ENCODE measurements around the gene NKG7. TPM values are rescaled to one million over a fixed set of nuclear protein-coding genes. Genes with fewer than 3 reads are reported as not detected.

The NKG7 gene
- total RNA-seq, 1 donor from 2014 or later: not detected

DNA sequence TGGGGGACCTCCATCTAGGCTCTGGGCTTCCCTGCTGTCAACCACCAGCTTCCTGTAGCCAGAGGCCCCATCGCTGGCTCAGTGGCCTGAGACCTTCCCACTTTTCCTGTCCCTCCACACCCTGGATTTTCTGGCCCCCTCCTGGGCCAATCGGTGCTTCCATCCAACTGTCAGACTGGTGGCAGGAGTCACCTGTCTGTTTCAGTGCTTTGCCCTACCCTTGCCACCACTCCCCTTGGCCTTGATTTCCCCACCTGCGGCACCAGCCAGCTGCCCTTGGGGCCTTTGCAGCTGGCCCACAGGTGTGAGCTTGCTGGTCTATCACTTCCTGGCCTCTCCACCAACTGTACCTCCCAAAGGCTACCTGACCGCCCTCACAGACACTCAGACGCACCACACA is 43.0 kb downstream of the NKG7 start:
- DNase-seq (ENCODE audit: low spot score): no peak
- Mint-ChIP-seq H3K27me3 (ENCODE audit: unreplicated experiment) (peaks cover 19% of the 10 kb centered on the region), H3K27ac (ENCODE audit: unreplicated experiment) (no peak overlapping the region), H3K4me1 (ENCODE audit: unreplicated experiment) (peaks cover 2% of the 10 kb centered on the region), H3K4me3 (ENCODE audit: unreplicated experiment) (no peak overlapping the region), H3K9me3 (ENCODE audit: unreplicated experiment) (peaks cover 9% of the 10 kb centered on the region), H3K36me3 (ENCODE audit: low read depth, unreplicated experiment) (peaks cover 43% of the 10 kb centered on the region)
- no peak for TF ChIP-seq CTCF (IDR thresholded peaks at IDR 0.05; ENCODE audit: unreplicated experiment)

- H3K4me1 Mint-ChIP-seq (ENCODE audit: unreplicated experiment): peaks cover 2% of the 10 kb centered on the region
- H3K27me3 Mint-ChIP-seq (ENCODE audit: unreplicated experiment): peaks cover 21% of the 10 kb centered on the region
- peaks cover 61% of the 10 kb centered on the region for H3K36me3 Mint-ChIP-seq (ENCODE audit: low read depth, unreplicated experiment)
- H3K9me3 Mint-ChIP-seq (ENCODE audit: unreplicated experiment): peaks cover 9% of the 10 kb centered on the region
- DNase-seq (ENCODE audit: low spot score): peak; percentile 76
- H3K27ac Mint-ChIP-seq (ENCODE audit: unreplicated experiment): no peak overlapping the region
- peak overlapping the region; percentile 79 for H3K4me3 Mint-ChIP-seq (ENCODE audit: unreplicated experiment)
- TF ChIP-seq CTCF (IDR thresholded peaks at IDR 0.05; ENCODE audit: unreplicated experiment): no peak
These were observed 45.1 kb downstream of the NKG7 start for GRCh38 chr19:51327066-51328001.

- DNase-seq (ENCODE audit: low spot score): no peak
- Mint-ChIP-seq H3K4me1 (ENCODE audit: unreplicated experiment) (peaks cover 2% of the 10 kb centered on the region), H3K4me3 (ENCODE audit: unreplicated experiment) (peak overlapping the region; percentile 47), H3K9me3 (ENCODE audit: unreplicated experiment) (peaks cover 4% of the 10 kb centered on the region), H3K27me3 (ENCODE audit: unreplicated experiment) (peaks cover 18% of the 10 kb centered on the region), H3K36me3 (ENCODE audit: low read depth, unreplicated experiment) (peaks cover 54% of the 10 kb centered on the region), H3K27ac (ENCODE audit: unreplicated experiment) (no peak overlapping the region)
- TF ChIP-seq CTCF (IDR thresholded peaks at IDR 0.05; ENCODE audit: unreplicated experiment): no peak
These were observed 46.0 kb downstream of the NKG7 start for GRCh38 chr19:51326216-51327065.

DNA sequence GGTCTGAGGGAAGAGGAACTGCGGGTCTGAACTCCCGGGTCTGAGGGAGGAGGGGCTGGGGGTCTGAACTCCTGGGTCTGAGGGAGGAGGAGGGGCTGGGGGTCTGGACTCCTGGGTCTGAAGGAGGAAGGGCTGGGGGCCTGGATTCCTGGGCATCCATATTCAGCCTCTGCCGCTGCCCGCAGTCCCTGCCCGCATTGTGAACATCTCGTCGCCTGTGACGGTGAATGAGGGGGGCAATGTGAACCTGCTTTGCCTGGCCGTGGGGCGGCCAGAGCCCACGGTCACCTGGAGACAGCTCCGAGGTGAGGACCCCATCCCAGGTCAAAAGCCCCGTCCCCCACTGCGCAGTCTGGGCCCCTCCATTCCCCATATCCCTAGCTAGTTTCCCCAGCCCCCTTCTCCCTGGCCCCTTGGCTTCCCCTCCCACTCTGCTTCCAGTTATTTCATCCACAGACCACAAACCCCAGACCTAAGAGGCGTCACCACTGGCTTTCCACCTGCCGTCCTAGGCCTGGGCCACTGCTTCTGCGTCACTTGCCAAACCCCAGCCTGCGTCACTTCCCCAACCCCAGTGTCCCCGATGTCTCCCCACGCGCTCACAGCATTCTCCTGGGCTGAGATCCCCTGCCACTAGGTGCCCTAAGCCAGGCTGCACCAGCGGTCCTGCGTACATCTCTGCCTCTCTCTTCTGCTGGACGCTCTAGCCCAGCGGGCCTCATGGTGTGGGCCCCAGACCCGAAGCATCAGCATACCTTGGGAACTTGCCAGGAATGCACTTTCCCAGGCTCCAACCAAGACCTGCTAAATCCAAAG is 47.1 kb downstream of the NKG7 start:
- peaks cover 18% of the 10 kb centered on the region for H3K27me3 Mint-ChIP-seq (ENCODE audit: unreplicated experiment)
- H3K4me1 Mint-ChIP-seq (ENCODE audit: unreplicated experiment): no peaks in the 10 kb centered on the region
- TF ChIP-seq CTCF (IDR thresholded peaks at IDR 0.05; ENCODE audit: unreplicated experiment): no peak
- DNase-seq (ENCODE audit: low spot score): no peak
- peak overlapping the region; percentile 47 for H3K4me3 Mint-ChIP-seq (ENCODE audit: unreplicated experiment)
- peak overlapping the region; percentile 61 for H3K27ac Mint-ChIP-seq (ENCODE audit: unreplicated experiment)
- peaks cover 50% of the 10 kb centered on the region for H3K36me3 Mint-ChIP-seq (ENCODE audit: low read depth, unreplicated experiment)
- H3K9me3 Mint-ChIP-seq (ENCODE audit: unreplicated experiment): peaks cover under 1% of the 10 kb centered on the region
